OCI-M2 (cell line): Measurements from ENCODE around the gene CD320.
"Not testable (repeated sequence)": the region's sequence is repeated elsewhere in the genome, so short reads cannot be mapped to it uniquely, and the experiment has no call there.

Experiments used
- DNase-seq: peaks from one replicate; lab custom pipeline; 2025; ENCODE audit not compliant: unreplicated experiment; lab: John Stamatoyannopoulos, UW

CD320 gene

GRCh38 chr19:8333767-8334457 lies 25.8 kb upstream of the CD320 start:
- no peak for DNase-seq

- no peak for DNase-seq
Measured at GRCh38 chr19:8332976-8333766, 25.0 kb upstream of the CD320 start.

DNA sequence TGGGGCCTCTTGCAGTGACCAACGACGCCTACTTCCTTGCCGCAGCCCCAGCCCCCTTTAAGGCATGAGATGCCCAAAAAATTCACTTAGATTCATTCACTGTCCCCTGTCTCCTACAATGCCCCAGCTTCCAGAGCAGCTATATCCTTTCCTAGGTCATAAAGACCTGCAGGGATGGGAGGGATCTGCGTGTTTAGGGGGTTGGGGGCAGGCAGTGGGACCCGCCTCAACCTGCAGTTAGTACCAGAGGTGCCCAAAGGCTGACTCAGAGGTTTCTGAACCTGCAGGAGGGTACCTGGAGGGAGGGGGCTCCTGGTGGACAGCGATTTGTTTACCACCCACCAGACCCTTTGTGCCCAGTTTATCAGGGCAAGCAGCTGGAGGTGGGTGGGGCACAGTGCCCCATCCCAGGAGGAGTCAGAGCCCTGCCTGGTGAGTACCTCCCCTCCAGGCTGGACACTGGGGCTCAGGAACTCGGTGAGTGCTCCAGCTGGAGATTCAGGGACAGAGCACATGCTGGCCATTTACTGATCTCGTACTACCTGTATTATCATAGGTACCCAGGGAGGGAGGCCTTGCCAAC lies 23.2 kb upstream of the CD320 start:
- no peak for DNase-seq

- DNase-seq = no peak
Measured at GRCh38 chr19:8329996-8330395, 21.8 kb upstream of the CD320 start.

DNA sequence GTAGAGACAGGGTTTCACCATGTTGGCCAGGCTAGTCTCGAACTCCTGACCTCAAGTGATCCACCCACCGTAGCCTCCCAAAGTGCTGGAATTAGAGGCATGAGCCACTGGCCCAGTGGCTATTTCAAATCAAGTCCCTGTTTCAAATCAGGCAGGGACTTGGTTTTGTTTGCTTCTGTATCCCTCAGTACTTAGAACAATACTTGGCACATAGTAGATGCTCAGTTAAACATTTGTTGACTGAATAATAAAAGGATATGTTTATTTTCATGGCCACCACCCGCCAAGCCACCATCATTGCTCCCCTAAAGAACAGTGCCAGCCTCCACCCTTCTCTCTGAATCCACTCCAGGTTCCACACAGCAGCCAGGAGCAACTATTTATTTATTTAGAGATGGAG lies 17.3 kb upstream of the CD320 start:
- DNase-seq = no peak

DNA sequence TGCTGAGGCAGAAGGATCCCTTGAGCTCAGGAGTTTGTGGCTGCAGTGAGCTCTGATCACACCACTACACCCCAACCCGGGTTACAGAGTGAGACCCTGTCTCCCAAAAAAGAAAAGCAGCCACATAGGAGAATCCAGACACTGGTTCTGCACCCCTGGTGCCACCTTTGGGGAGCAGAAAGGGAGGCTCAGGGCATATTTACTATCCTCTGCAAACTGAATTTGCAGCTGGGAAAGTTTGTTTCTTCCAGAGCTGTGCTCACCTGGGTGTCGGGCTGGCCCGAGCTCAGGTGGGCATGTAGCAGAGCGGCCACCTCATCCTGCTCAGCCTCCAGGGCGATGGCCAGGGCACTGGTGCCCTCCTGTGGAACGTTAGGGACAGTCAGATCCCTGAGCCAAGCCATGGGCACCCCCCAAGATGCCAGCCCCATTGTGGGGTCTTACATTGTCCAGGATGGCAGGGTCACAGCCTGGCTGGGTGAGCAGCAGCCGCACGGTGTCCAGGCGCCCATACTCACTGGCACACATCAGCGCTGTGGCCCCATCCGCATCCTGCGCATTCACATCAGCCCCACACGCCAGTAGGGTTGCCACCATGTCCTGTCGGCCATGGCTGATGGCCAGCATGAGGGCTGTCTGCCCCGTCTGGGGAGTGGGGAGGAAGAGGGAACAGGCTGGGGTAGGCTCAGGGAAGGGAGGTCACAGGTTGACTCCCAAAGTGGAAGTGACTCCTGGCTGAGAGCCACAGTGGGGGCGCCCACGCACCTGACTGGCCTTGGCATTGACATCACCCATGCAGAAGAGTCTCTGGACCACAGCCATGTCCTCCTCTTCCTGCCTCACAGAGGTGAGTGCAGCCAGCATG lies 16.3 kb upstream of the CD320 start:
- DNase-seq = no peak

- no peak for DNase-seq
Measured at GRCh38 chr19:8323781-8324185, 15.6 kb upstream of the CD320 start.

GRCh38 chr19:8322638-8322997 lies 14.5 kb upstream of the CD320 start:
- DNase-seq = no peak

DNA sequence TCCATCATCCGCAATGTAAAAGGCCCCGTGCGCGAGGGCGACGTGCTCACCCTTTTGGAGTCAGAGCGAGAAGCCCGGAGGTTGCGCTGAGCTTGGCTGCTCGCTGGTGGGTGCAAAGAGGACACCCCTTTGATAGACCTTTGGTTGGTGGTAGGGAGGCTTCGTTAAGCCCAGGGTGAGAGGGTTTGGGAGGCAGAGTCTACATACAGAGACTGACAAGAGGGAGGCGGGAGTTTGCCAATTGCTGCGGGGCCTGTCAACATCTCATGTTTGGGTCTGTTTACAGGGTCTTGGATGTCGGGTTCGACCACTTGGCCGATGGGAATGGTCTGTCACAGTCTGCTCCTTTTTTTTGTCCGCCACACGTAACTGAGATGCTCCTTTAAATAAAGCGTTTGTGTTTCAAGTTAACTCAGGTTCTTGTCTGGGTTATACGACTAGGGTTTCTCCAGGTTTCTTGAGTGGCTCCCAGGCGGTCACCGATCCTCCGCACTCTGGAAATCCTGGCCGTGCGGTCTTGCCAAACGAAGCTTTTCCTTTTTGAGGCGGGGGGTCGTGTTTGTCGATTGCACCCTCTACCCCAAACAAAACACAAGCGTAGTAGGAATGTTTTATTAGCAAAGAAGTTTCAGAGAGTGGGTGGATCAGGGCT lies 14.0 kb upstream of the CD320 start:
- no peak for DNase-seq

GRCh38 chr19:8321067-8321985 lies 13.2 kb upstream of the CD320 start, which contains the start of the genes NDUFA7 and RPS28:
Gene NDUFA7 (minus strand): TSS chr19:8321375. CDS start chr19:8321358, 17 bp downstream.
Gene RPS28 (plus strand): TSS chr19:8321496. CDS start chr19:8321531, 35 bp downstream.
- DNase-seq = peak; percentile 69

DNA sequence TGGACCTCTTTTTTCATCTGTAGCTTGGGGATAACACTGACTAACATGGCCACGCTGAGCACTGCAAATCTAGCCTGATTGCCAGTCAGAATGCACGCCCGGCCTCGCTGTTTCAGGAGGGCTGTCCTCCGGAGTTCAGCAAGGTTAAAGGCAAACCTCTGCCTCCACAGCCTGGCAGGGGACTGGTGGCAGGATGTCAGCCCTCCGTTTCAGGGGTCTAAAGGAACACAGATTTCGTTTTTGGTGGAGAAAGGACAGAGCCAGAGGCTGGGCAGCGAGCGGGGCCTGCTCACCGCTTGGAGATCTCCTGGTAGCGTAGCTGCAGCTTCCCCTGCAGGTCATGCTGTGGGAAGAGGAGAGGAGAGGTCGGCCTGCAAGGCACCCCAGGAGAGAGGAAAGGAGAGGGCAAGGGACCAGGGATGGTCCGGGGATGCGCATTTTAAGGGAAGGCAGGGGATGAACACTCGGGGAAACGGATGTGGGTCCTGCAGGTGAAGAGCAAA lies 12.5 kb upstream of the CD320 start:
- no peak for DNase-seq

GRCh38 chr19:8319807-8320520 lies 11.8 kb upstream of the CD320 start:
- DNase-seq = no peak

- not testable (repeated sequence) for DNase-seq
Measured at GRCh38 chr19:8318835-8319234, 10.7 kb upstream of the CD320 start.

- no peak for DNase-seq
Measured at GRCh38 chr19:8316351-8317125, 8.4 kb upstream of the CD320 start.

DNA sequence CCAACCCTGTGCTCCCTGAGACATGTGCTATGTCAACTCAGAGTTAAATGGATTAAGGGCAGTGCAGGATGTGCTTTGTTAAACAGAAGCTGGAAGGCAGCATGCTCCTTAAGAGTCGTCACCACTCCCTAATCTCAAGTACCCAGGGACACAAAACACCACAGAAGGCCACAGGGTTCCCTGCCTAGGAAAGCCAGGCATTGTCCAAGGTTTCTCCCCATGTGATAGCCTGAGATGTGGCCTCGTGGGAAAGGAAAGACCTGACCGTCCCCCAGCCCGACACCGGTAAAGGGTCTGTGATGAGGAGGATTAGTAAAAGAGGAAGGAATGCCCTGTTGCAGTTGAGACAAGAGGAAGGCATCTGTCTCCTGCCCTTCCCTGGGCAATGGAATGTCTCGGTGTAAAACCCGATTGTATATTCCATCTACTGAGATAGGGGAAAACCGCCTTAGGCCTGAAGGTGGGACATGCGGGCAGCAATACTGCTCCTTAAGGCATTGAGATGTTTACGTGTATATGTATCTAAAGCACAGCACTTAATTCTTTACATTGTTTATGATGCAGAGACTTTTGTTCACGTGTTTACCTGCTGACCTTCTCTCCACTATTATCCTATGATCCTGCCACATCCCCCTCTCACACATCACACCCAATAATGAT lies 7.0 kb upstream of the CD320 start:
- DNase-seq = not testable (repeated sequence)

DNA sequence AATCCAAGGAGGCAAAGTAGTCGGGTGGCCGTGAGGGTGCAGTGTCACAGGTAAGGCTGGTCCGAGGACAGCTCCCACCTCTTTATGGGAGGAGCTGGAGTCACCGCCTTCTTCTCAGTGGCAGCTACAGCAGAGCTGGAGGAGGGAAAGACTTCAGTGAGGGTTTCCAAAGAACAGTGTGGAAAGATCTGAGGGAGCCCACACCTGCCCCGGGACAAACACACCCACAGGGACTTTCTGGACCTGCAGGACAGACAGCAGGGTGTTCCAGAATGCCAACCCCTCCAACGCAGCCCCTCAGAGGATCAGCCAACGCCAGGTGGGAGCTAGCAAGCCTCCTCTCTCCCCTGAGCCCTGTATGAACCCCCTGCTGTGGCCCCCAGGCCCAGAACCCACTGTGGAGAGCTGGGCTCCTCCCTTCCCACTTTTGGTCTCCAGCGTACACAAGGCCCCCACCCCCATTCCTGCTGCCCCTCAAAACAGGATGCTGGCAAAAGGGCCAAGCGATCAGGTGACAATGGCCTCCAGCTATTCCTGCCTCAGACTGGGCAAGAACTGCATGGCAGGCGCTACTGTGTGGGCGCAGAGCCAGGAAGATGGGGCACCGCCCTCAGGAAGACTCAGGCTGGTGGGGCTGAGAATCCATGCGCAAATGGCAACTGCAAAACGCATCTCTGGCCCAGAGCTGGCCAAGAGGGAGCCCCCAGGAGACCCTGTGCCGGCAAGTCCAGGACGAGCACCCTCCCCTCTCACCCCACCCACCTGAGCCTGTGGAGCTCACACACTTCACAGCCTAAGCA lies 3.5 kb upstream of the CD320 start:
- DNase-seq = no peak
